ENCODE data around the gene GALNT16. TPM values are rescaled to one million over a fixed set of nuclear protein-coding genes. Genes with fewer than 3 reads are reported as not detected.
"Not testable (repeated sequence)": the region's sequence is repeated elsewhere in the genome, so short reads cannot be mapped to it uniquely, and the experiment has no call there.

Gene GALNT16
- total RNA-seq, 1 experiment from 2014 or later = 3.8 TPM

DNA sequence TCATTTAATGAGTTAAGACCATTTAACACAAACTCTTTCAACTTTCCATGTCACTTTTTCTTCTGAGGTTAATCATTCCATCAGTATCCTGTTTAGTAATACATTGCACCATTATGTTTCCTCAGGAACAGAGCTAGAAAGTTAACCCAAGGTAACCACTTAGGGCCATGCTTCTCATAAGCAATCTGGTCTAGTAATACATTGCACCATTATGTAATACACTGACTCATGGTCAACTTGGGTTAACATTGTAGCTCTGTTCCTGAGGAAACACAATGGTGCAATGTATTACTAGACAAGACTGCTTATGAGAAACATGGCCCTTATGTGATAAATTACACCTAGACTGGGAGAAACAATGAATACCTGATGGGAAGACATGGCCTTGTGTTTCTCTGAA, 116.5 kb downstream of the GALNT16 start:
- no TSS peak for BruUV-seq (replicated peaks)
- Mint-ChIP-seq H3K36me3 (ENCODE audit: insufficient read depth, unreplicated experiment) (peaks cover 61% of the 10 kb centered on the region), H3K9me3 (ENCODE audit: unreplicated experiment) (peaks cover 13% of the 10 kb centered on the region), H3K27ac (ENCODE audit: unreplicated experiment) (no peak overlapping the region), H3K4me1 (ENCODE audit: low read depth, unreplicated experiment) (peaks cover 13% of the 10 kb centered on the region), H3K4me3 (ENCODE audit: unreplicated experiment) (no peak overlapping the region), H3K27me3 (ENCODE audit: insufficient read depth, unreplicated experiment) (no peaks in the 10 kb centered on the region)
- H3K4me3 ChIP-seq (ENCODE audit: low read depth, low read length) = no peak overlapping the region
- TF ChIP-seq, protein P1, sequence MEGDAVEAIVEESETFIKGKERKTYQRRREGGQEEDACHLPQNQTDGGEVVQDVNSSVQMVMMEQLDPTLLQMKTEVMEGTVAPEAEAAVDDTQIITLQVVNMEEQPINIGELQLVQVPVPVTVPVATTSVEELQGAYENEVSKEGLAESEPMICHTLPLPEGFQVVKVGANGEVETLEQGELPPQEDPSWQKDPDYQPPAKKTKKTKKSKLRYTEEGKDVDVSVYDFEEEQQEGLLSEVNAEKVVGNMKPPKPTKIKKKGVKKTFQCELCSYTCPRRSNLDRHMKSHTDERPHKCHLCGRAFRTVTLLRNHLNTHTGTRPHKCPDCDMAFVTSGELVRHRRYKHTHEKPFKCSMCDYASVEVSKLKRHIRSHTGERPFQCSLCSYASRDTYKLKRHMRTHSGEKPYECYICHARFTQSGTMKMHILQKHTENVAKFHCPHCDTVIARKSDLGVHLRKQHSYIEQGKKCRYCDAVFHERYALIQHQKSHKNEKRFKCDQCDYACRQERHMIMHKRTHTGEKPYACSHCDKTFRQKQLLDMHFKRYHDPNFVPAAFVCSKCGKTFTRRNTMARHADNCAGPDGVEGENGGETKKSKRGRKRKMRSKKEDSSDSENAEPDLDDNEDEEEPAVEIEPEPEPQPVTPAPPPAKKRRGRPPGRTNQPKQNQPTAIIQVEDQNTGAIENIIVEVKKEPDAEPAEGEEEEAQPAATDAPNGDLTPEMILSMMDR (IDR thresholded peaks at IDR 0.05; ENCODE audit: insufficient read depth in 1 of 2, low read depth in 1 of 2, low read length in 1 of 2, severe bottlenecking in 1 of 2, unreplicated experiment in 1 of 2) = no peak
- no peaks in the 10 kb centered on the region for H3K27me3 ChIP-seq (replicated peaks; ENCODE audit: control insufficient read depth, insufficient read depth, low read length)
- no peak for DNase-seq
- ChIA-PET CTCF (no interaction called here), POLR2A (no interaction called here)
- H3K4me1 ChIP-seq = no peaks in the 10 kb centered on the region
- H3K9me3 ChIP-seq = no peaks in the 10 kb centered on the region
- H3K36me3 ChIP-seq (ENCODE audit: control insufficient read depth, insufficient read depth, low read length) = no peaks in the 10 kb centered on the region; the same call in 1 of the 2 replicates
- intact Hi-C loops (cut with micrococcal nuclease; ENCODE audit: unreplicated experiment) = no loop called here

DNA sequence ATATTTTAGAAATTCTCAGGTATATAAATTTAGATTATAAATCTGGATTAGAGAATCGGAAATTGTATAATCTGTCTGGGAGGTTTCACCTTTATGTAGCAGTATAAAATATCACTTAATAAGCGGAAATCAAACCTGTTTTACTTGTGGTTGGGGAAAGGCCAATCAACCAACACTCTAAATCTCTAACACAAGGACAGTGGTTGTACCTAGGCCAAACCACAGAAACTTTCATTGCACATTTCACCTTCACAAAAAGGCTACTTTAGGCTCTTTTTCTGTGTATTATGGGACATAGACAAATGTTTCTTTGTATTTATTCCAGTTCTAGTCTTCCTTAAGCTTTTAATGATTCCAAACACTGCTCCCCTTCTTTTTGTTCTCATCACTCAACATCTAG, 118.3 kb downstream of the GALNT16 start:
- DNase-seq = no peak
- Mint-ChIP-seq H3K27me3 (ENCODE audit: insufficient read depth, unreplicated experiment) (no peaks in the 10 kb centered on the region), H3K9me3 (ENCODE audit: unreplicated experiment) (peaks cover 13% of the 10 kb centered on the region), H3K36me3 (ENCODE audit: insufficient read depth, unreplicated experiment) (peaks cover 70% of the 10 kb centered on the region), H3K4me1 (ENCODE audit: low read depth, unreplicated experiment) (peaks cover 8% of the 10 kb centered on the region), H3K27ac (ENCODE audit: unreplicated experiment) (no peak overlapping the region), H3K4me3 (ENCODE audit: unreplicated experiment) (no peak overlapping the region)
- BruUV-seq (replicated peaks) = no TSS peak
- ChIA-PET CTCF (no interaction called here), POLR2A (no interaction called here)
- Histone ChIP-seq H3K27me3 (replicated peaks; ENCODE audit: control insufficient read depth, insufficient read depth, low read length) (no peaks in the 10 kb centered on the region), H3K9me3 (no peaks in the 10 kb centered on the region), H3K36me3 (ENCODE audit: control insufficient read depth, insufficient read depth, low read length) (no peaks in the 10 kb centered on the region; the same call in 1 of the 2 replicates), H3K4me1 (no peaks in the 10 kb centered on the region), H3K4me3 (ENCODE audit: low read depth, low read length) (no peak overlapping the region)
- TF ChIP-seq, protein P1 (IDR thresholded peaks at IDR 0.05; ENCODE audit: insufficient read depth in 1 of 2, low read depth in 1 of 2, low read length in 1 of 2, severe bottlenecking in 1 of 2, unreplicated experiment in 1 of 2) = no peak
- intact Hi-C loops (cut with micrococcal nuclease; ENCODE audit: unreplicated experiment) = no loop called here

DNA sequence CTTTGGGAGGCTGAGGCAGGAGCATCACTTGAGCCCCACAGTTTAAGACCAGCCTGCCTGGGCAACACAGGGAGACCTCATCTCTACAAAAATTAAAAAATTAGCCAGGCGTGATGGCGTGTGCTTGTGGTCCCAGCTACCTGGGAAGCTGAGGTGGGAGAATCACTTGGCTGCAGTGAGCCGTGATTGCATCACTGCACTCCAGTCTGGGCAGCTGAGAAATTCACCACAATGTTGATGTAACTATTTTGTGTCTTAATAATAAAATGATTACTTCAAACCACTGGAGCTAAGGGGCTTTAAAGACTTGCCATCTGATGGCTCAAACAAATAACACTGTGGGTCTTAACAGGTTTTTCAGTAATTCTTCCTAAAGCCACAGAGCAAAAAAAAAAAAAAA, 127.4 kb downstream of the GALNT16 start:
- TF ChIP-seq, protein P1 (IDR thresholded peaks at IDR 0.05; ENCODE audit: insufficient read depth in 1 of 2, low read depth in 1 of 2, low read length in 1 of 2, severe bottlenecking in 1 of 2, unreplicated experiment in 1 of 2) = no peak
- Mint-ChIP-seq H3K27me3 (ENCODE audit: insufficient read depth, unreplicated experiment) (no peaks in the 10 kb centered on the region), H3K27ac (ENCODE audit: unreplicated experiment) (no peak overlapping the region), H3K4me1 (ENCODE audit: low read depth, unreplicated experiment) (no peaks in the 10 kb centered on the region), H3K9me3 (ENCODE audit: unreplicated experiment) (no peaks in the 10 kb centered on the region), H3K4me3 (ENCODE audit: unreplicated experiment) (no peak overlapping the region), H3K36me3 (ENCODE audit: insufficient read depth, unreplicated experiment) (peaks cover 95% of the 10 kb centered on the region)
- Histone ChIP-seq H3K4me3 (ENCODE audit: low read depth, low read length) (no peak overlapping the region), H3K27me3 (replicated peaks; ENCODE audit: control insufficient read depth, insufficient read depth, low read length) (no peaks in the 10 kb centered on the region), H3K9me3 (no peaks in the 10 kb centered on the region), H3K36me3 (ENCODE audit: control insufficient read depth, insufficient read depth, low read length) (peaks cover 2% of the 10 kb centered on the region), H3K4me1 (no peaks in the 10 kb centered on the region; the same call in 1 of the 2 replicates)
- ChIA-PET POLR2A (no interaction called here), CTCF (no interaction called here)
- intact Hi-C loops (cut with micrococcal nuclease; ENCODE audit: unreplicated experiment) = no loop called here
- no TSS peak for BruUV-seq (replicated peaks)
- no peak for DNase-seq

DNA sequence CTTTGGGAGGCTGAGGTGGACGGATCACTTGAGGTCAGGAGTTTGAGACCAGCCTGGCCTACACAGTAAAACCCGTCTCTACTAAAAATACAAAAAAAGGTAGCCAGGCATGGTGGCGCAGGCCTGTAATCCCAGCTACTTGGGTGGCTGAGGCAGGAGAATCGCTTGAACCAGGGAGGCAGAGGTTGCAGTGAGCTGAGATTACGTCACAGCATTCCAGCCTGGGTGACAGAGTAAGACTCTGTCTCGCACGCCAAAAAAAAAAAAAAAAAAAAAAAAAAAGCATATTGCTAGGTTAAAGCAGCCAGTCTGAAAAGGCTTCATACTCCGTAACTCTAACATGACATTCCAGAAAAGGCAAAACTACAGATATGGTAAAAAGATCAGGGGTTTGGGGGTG, 131.4 kb downstream of the GALNT16 start:
- CTCF ChIA-PET; H3K36me3 ChIP-seq (ENCODE audit: control insufficient read depth, insufficient read depth, low read length): not testable (repeated sequence)
- H3K36me3 Mint-ChIP-seq (ENCODE audit: insufficient read depth, unreplicated experiment) = peaks cover 97% of the 10 kb centered on the region

More for the DNA sequence above, 131.4 kb downstream of the GALNT16 start:
- H3K9me3 Mint-ChIP-seq (ENCODE audit: unreplicated experiment); intact Hi-C loops (cut with micrococcal nuclease; ENCODE audit: unreplicated experiment); BruUV-seq (replicated peaks); H3K27me3 Mint-ChIP-seq (ENCODE audit: insufficient read depth, unreplicated experiment); H3K27me3 ChIP-seq (replicated peaks; ENCODE audit: control insufficient read depth, insufficient read depth, low read length); H3K27ac Mint-ChIP-seq (ENCODE audit: unreplicated experiment); H3K4me1 ChIP-seq; H3K4me1 Mint-ChIP-seq (ENCODE audit: low read depth, unreplicated experiment); H3K4me3 ChIP-seq (ENCODE audit: low read depth, low read length); H3K9me3 ChIP-seq; H3K4me3 Mint-ChIP-seq (ENCODE audit: unreplicated experiment): not testable (repeated sequence)
- DNase-seq = peak in 1 of 2 experiments; percentile 14
- POLR2A ChIA-PET = interaction anchor here (0.5 kb wide), 1 partner anchor 10 kb away, joined by 3 read pairs; no protein-coding TSS in a partner anchor
